NB4 (cell line): ENCODE measurements around the gene SLC37A3.
"Not testable (repeated sequence)": the region's sequence is repeated elsewhere in the genome, so short reads cannot be mapped to it uniquely, and the experiment has no call there.

Experiments used
- TF ChIP-seq, protein P1 (sequence below): IDR thresholded peaks from 2 replicates; pipeline ENCODE4 v1.6.1; 2011; ENCODE audit warnings: low read depth, low read length
- TF ChIP-seq, protein P2 (sequence below): IDR thresholded peaks from one replicate; pipeline ENCODE4 v1.5.1; 2012; ENCODE audit warnings: low read depth, low read length

DNA sequence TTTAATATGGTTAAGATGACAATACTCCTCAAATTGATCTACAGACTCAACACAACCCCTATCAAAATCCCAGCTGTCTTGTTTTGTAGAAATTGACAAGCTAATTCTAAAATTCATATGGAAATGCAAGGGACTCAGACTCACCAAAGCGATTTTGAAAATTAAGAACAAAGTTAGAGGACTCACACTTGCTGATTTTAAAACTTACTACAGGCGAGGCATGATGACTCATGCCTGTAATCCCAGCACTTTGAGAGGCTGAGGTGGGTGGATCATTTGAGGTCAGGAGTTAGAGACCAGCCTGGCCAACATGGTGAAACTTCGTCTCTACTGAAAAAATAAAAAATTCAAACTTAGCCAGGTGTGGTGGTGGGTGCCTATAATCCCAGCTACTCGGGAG, 78.3 kb downstream of the SLC37A3 start:
- TF ChIP-seq, protein P1, sequence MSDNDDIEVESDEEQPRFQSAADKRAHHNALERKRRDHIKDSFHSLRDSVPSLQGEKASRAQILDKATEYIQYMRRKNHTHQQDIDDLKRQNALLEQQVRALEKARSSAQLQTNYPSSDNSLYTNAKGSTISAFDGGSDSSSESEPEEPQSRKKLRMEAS = not testable (repeated sequence)
- TF ChIP-seq, protein P2, sequence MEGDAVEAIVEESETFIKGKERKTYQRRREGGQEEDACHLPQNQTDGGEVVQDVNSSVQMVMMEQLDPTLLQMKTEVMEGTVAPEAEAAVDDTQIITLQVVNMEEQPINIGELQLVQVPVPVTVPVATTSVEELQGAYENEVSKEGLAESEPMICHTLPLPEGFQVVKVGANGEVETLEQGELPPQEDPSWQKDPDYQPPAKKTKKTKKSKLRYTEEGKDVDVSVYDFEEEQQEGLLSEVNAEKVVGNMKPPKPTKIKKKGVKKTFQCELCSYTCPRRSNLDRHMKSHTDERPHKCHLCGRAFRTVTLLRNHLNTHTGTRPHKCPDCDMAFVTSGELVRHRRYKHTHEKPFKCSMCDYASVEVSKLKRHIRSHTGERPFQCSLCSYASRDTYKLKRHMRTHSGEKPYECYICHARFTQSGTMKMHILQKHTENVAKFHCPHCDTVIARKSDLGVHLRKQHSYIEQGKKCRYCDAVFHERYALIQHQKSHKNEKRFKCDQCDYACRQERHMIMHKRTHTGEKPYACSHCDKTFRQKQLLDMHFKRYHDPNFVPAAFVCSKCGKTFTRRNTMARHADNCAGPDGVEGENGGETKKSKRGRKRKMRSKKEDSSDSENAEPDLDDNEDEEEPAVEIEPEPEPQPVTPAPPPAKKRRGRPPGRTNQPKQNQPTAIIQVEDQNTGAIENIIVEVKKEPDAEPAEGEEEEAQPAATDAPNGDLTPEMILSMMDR = not testable (repeated sequence)
